Stimulated activated CD4-positive, alpha-beta T cell treated with anti-CD3 and anti-CD28 coated beads, TNF-alpha, amount 100 ng/mL, for 24 hours (primary cell): ENCODE results near the gene PLCB4.

Experiments used
- DNase-seq, 3 experiments: peaks; one replicate each; pipeline ENCODE4 v3.0.0-alpha.2; 2020; ENCODE audit warnings: low read depth in 3 of 3

PLCB4 gene

DNA sequence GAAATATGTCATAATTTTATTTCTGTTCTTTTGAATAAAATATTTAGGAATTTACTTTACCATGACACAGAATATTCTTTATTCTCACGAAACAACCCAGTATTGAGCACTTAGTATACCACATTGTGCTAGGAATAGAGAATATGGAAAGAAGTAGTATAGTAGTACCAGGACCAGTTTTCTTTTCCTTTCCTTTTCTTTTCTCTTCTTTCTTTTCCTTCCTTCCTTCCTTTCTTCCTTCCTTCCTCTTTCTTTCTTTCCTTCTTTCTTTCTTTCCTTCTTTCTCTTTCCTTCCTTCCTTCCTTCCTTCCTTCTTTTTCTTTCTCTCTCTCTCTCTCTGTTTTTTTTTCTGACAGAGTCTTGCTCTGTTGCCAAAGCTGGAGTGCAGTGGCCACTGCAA, 7.5 kb upstream of the PLCB4 start:
- no peak for DNase-seq

DNA sequence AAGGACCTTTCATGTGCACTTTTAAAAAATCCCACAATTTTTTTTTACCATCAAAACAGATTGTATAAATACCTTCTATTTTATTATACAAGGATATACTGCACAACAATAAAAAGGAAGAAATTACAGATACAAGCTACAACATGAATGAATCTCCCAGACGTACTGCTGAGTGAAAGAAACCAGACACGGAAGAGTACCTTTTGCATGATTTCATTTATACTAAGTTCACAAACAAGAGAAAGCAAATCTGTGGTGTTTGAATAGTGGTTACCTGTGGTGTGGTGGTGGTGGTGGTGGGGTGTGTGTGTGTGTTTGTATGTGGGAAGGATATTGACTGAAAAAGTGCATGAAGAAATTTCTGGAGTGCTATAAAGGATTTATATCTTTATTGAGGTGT, 6.8 kb upstream of the PLCB4 start:
- no peak for DNase-seq

GRCh38 chr20:9066191-9066590, 2.7 kb upstream of the PLCB4 start:
- no peak for DNase-seq

- DNase-seq = no peak
Observed at GRCh38 chr20:9068233-9068801, 570 bp upstream of the PLCB4 start.

DNA sequence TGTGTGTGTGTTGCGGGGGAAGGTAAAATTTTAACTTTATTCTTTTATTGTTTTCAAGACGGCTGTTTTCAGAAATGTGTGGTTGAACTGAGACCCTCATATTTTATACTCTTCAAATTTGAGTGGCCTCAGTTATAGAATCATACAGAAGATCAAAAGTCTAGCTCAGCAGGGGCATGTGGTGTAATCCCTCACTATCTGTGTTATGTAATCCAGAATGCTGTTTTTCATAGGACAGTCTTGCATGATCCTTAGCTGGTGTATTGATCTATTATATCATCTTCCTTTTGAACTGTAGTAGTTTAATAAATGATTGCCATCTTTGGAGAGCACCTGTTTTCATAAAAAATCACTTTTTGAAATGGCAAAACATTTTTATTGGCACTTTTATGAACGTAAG, 1.4 kb downstream of the PLCB4 start:
- DNase-seq = no peak

GRCh38 chr20:9071976-9072726, 3.3 kb downstream of the PLCB4 start:
- no peak for DNase-seq

- DNase-seq = no peak
Observed at GRCh38 chr20:9072861-9073500, 4.1 kb downstream of the PLCB4 start.

GRCh38 chr20:9075264-9076095, 6.6 kb downstream of the PLCB4 start:
- no peak for DNase-seq

DNA sequence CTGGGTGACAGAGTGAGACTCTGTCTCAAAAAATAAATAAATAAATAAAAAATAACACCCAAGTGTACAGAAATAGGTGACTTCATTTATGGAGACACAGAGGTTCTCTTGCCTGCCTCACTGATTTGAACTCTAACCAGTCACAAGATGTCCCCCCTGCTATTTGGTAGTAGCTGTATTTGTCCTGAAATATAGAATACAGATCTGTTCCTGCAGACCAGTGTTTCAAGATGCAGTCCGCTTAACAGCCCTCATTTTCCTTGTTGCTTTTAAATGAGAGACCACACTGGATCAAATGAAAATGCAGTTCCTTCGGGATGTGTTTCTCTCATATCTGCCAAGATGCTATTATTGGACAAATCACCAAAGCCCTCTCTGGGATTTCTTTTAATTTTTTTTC, 7.6 kb downstream of the PLCB4 start:
- DNase-seq = no peak

GRCh38 chr20:9078826-9079731, 10.2 kb downstream of the PLCB4 start:
- DNase-seq = no peak

GRCh38 chr20:9081423-9081966, 12.6 kb downstream of the PLCB4 start:
- DNase-seq = no peak

- DNase-seq = no peak
Observed at GRCh38 chr20:9082741-9083140, 13.9 kb downstream of the PLCB4 start.

- DNase-seq = no peak
Observed at GRCh38 chr20:9087531-9088217, 18.8 kb downstream of the PLCB4 start.

GRCh38 chr20:9088556-9088955, 19.7 kb downstream of the PLCB4 start:
- no peak for DNase-seq

DNA sequence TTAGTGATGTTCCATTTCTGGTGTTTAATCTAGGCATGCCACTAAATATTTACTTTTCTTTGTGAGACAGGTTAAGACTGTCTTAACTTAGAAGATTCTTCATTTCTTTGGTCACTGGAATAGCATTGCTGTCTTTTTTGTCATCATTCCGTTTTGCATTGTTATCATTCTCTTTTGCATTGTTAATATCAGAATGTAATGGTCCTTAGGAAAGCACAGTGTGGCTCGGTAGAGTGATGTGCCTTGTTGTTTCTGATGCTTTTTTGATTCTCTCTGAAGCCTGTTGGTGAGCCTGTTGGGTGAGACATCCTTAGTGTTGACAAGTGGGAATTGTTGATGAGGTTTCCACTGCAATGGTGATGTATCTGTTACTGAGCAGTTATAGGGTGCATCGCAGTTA, 23.2 kb downstream of the PLCB4 start:
- no peak for DNase-seq

GRCh38 chr20:9092655-9093054, 23.8 kb downstream of the PLCB4 start:
- DNase-seq = no peak

DNA sequence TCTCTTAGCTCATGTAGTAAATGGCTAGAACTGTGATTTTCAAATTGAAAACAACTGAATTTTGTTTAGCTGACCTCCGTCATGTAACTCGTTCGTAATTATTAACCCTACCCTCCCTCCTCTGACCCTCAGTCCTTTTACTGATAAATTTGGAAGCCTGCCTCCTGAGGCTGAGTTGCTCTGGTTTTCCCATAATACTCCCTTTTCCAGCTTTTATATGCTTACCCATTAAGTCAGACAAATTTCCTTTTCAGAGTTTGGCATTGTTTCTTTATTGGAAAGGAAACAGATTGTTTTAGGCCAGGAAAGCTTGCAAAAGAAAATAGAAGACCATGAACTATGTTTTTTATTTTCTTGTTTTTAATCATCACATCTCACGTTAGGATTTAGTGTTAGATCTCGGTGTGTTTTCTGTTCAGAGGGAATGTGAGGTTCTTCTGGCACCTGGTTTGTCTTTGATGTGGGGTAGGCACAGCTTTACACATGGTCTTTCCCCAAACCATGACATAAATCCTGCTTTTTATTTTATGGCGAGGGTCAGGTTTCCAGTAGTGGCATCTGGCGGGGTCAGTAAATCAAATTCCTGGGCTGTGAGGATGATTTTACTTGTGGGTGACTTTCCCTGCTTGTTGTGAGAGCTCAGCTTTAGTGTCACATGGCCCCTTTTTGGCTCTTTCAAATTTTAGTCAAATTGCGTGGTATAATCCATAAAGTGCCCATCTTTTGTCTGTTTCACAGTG, 24.5 kb downstream of the PLCB4 start:
- no peak for DNase-seq

DNA sequence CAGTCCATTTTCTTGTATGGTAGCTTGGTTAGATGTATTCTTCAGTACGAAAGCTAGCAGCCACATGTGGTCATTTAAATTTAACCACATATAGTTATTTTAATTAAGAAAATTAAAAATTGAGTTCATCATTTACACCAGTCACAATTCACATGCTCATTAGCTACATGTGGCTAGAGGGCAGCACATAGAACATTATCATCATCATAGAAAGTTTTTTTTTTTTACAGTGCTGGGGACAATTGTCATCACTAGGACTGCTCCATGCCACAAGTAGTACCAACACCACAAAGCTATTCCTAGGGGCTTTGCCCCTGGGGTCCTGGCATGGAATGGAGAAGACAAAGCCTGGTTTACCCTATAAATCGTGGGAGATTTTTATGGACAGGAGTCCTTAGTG, 30.5 kb downstream of the PLCB4 start:
- no peak for DNase-seq

GRCh38 chr20:9100691-9101090, 31.8 kb downstream of the PLCB4 start:
- no peak for DNase-seq

GRCh38 chr20:9102456-9102855, 33.6 kb downstream of the PLCB4 start:
- DNase-seq = no peak
